SK-N-SH treated with all-trans-retinoic acid at 6 μM for 48 hours (cell line): ENCODE results near the gene FBXO30.

ENCODE experiments used
- ATAC-seq: fragments of 200-7000 bp; cut with Tn5 transposase; 3 replicates; pipeline ENCODE4 v1.9.1; 2020; ENCODE audit warnings: mild to moderate bottlenecking, moderate library complexity
- ARNTL ChIP-seq: fragments of 450-650 bp; formaldehyde crosslinking; IDR thresholded peaks from 2 replicates; pipeline ENCODE4 v1.5.0; 2020; ENCODE audit warnings: low read depth, mild to moderate bottlenecking, moderate library complexity, borderline replicate concordance
- BACH2 ChIP-seq: fragments of 250-450 bp; sonication (Bioruptor Pico); IDR thresholded peaks from 2 replicates; pipeline ENCODE4 v1.9.0; 2021; ENCODE audit warnings: mild to moderate bottlenecking, borderline replicate concordance
- CREB5 ChIP-seq: fragments of 250-450 bp; sonication (Bioruptor Pico); IDR thresholded peaks from 2 replicates; pipeline ENCODE4 v1.5.1; 2020; ENCODE audit warnings: low read depth, mild to moderate bottlenecking, moderate library complexity
- CSDC2 ChIP-seq: fragments of 250-450 bp; sonication (Bioruptor Pico); IDR thresholded peaks from 2 replicates; pipeline ENCODE4 v1.5.0; 2020; ENCODE audit warnings: mild to moderate bottlenecking, moderate library complexity
- ESRRG ChIP-seq: fragments of 250-450 bp; sonication (Bioruptor Pico); IDR thresholded peaks from 2 replicates; pipeline ENCODE4 v1.6.1; 2021; ENCODE audit warnings: mild to moderate bottlenecking
- GLIS3 ChIP-seq: fragments of 250-450 bp; sonication (Bioruptor Pico); IDR thresholded peaks from 2 replicates; pipeline ENCODE4 v1.5.0; 2020; ENCODE audit warnings: mild to moderate bottlenecking, moderate library complexity
- ISL1 ChIP-seq: fragments of 250-450 bp; sonication (Bioruptor Pico); IDR thresholded peaks from 2 replicates; pipeline ENCODE4 v2.1.2; 2022; ENCODE audit warnings: mild to moderate bottlenecking, moderate library complexity
- OSR1 ChIP-seq: fragments of 250-450 bp; sonication (Bioruptor Pico); IDR thresholded peaks from 2 replicates; pipeline ENCODE4 v1.8.0; 2022; ENCODE audit warnings: moderate library complexity, mild to moderate bottlenecking, inconsistent platforms
- PATZ1 ChIP-seq: fragments of 250-450 bp; sonication (Bioruptor Pico); IDR thresholded peaks from 2 replicates; pipeline ENCODE4 v1.8.0; 2020; ENCODE audit warnings: mild to moderate bottlenecking, moderate library complexity, borderline replicate concordance
- POU6F1 ChIP-seq: fragments of 250-450 bp; sonication (Bioruptor Pico); IDR thresholded peaks from 2 replicates; pipeline ENCODE4 v1.8.0; 2021; ENCODE audit warnings: low read depth, mild to moderate bottlenecking, moderate library complexity, borderline replicate concordance
- PPARA ChIP-seq: fragments of 250-450 bp; sonication (Bioruptor Pico); IDR thresholded peaks from 2 replicates; pipeline ENCODE4 v1.5.0; 2020; ENCODE audit warnings: mild to moderate bottlenecking, borderline replicate concordance
- SNAI2 ChIP-seq: fragments of 250-450 bp; sonication (Bioruptor Pico); IDR thresholded peaks from 2 replicates; pipeline ENCODE4 v1.5.0; 2020; ENCODE audit warnings: mild to moderate bottlenecking, moderate library complexity
- TCF4 ChIP-seq: fragments of 250-450 bp; sonication (Bioruptor Pico); IDR thresholded peaks from 2 replicates; pipeline ENCODE4 v1.8.0; 2021; ENCODE audit warnings: mild to moderate bottlenecking, moderate library complexity, borderline replicate concordance
- TOX ChIP-seq: fragments of 250-450 bp; sonication (Bioruptor Pico); IDR thresholded peaks from 2 replicates; pipeline ENCODE4 v1.8.0; 2021; ENCODE audit warnings: mild to moderate bottlenecking, moderate library complexity, borderline replicate concordance
- ZFP3 ChIP-seq: fragments of 250-450 bp; sonication (Bioruptor Pico); IDR thresholded peaks from 2 replicates; pipeline ENCODE4 v1.5.0; 2020; ENCODE audit warnings: mild to moderate bottlenecking, moderate library complexity
- ZFP30 ChIP-seq: fragments of 450-650 bp; formaldehyde crosslinking; IDR thresholded peaks from 2 replicates; pipeline ENCODE4 v1.5.0; 2022; ENCODE audit warnings: mild to moderate bottlenecking, moderate library complexity
- ZNF565 ChIP-seq: fragments of 450-650 bp; formaldehyde crosslinking; conservative IDR thresholded peaks from 2 replicates; pipeline ENCODE4 v1.5.0; 2020; ENCODE audit warnings: low read depth, mild to moderate bottlenecking, moderate library complexity
- ZNF70 ChIP-seq: fragments of 450-650 bp; formaldehyde crosslinking; IDR thresholded peaks from 2 replicates; pipeline ENCODE4 v1.5.0; 2020; ENCODE audit warnings: mild to moderate bottlenecking, moderate library complexity
- ZNF8 ChIP-seq: fragments of 450-650 bp; formaldehyde crosslinking; IDR thresholded peaks from 2 replicates; pipeline ENCODE4 v1.5.0; 2020; ENCODE audit warnings: mild to moderate bottlenecking, moderate library complexity

The FBXO30 gene

GRCh38 chr6:145808239-145808638 is 6.4 kb downstream of the FBXO30 start:
- no peak for ATAC-seq
- TF ChIP-seq PPARA (CRISPR knock-in tag) (no peak), TOX (CRISPR knock-in tag) (no peak), ZNF70 (CRISPR knock-in tag) (no peak), SNAI2 (no peak), ZFP30 (CRISPR knock-in tag) (no peak), PATZ1 (CRISPR knock-in tag) (no peak), ZFP3 (CRISPR knock-in tag) (no peak), ARNTL (no peak), ESRRG (CRISPR knock-in tag) (no peak), TCF4 (CRISPR knock-in tag) (no peak), ISL1 (CRISPR knock-in tag) (no peak), BACH2 (CRISPR knock-in tag) (no peak), CSDC2 (CRISPR knock-in tag) (no peak)
- TF ChIP-seq, all 23 proteins: peak for 0

- no peak for ATAC-seq
Measured at GRCh38 chr6:145802141-145802540, 12.5 kb downstream of the FBXO30 start.

GRCh38 chr6:145801021-145801420 is 13.6 kb downstream of the FBXO30 start:
- no peak for TF ChIP-seq POU6F1 (CRISPR knock-in tag)
- TF ChIP-seq OSR1 (CRISPR knock-in tag), result no peak
- no peak for TF ChIP-seq CSDC2 (CRISPR knock-in tag)
- TF ChIP-seq PATZ1 (CRISPR knock-in tag), result no peak
- no peak for TF ChIP-seq BACH2 (CRISPR knock-in tag)
- no peak for TF ChIP-seq ISL1 (CRISPR knock-in tag)
- TF ChIP-seq ARNTL, result no peak
- TF ChIP-seq ESRRG (CRISPR knock-in tag), result no peak
- TF ChIP-seq ZFP30 (CRISPR knock-in tag), result no peak
- ATAC-seq, result no peak

More at GRCh38 chr6:145802141-145802540, 12.5 kb downstream of the FBXO30 start:
- no peak for TF ChIP-seq ZNF8 (CRISPR knock-in tag)
- TF ChIP-seq ISL1 (CRISPR knock-in tag), result no peak
- TF ChIP-seq PPARA (CRISPR knock-in tag), result no peak
- no peak for TF ChIP-seq CSDC2 (CRISPR knock-in tag)
- TF ChIP-seq POU6F1 (CRISPR knock-in tag), result no peak
- no peak for TF ChIP-seq ZNF70 (CRISPR knock-in tag)

GRCh38 chr6:145798530-145798929 is 16.1 kb downstream of the FBXO30 start:
- peak; percentile 58 for TF ChIP-seq ZNF70 (CRISPR knock-in tag)
- no peak for TF ChIP-seq SNAI2
- ATAC-seq, result no peak

GRCh38 chr6:145789443-145789842 is 25.2 kb downstream of the FBXO30 start:
- TF ChIP-seq ZNF565 (CRISPR knock-in tag) (no peak), GLIS3 (CRISPR knock-in tag) (no peak), TCF4 (CRISPR knock-in tag) (no peak), BACH2 (CRISPR knock-in tag) (no peak), TOX (CRISPR knock-in tag) (no peak), ZFP30 (CRISPR knock-in tag) (no peak), SNAI2 (no peak), CREB5 (CRISPR knock-in tag) (no peak), ZFP3 (CRISPR knock-in tag) (no peak)
- no peak for ATAC-seq
